A204.1 (cell line): Measurements from ENCODE around the gene BIK.
A peak's percentile ranks its signal among the peaks of the same experiment; 100 is the strongest.
"Not testable (repeated sequence)": the region's sequence is repeated elsewhere in the genome, so short reads cannot be mapped to it uniquely, and the experiment has no call there.

Experiments used
- FAIRE-seq: peaks from 2 replicates; lab custom pipeline; 2012; peaks lifted over from hg19 to GRCh38; lab: Jason Lieb, UNC

Gene BIK, protein sequence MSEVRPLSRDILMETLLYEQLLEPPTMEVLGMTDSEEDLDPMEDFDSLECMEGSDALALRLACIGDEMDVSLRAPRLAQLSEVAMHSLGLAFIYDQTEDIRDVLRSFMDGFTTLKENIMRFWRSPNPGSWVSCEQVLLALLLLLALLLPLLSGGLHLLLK

DNA sequence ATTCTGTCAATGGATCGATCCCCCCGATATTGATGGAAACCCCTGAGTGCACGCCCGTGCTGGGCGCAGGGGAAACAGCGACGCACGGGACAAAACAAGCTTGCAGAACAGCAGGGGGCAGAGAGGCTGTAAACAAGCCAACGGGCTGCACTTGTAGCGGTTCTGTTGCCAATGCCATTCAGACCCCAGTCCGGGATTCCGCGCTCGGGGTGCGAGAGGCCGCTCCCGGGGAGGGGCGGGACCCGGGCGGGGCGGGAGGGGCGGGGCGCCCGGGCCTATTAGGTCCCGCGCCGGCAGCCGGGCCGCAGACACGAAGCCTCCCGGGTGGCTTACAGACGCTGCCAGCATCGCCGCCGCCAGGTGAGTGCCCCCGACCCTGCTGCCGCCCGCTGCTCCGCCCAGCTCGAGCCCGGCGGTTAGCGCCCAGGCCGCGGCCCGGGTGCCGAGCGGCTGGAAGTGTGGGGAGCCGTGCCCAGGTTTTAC lies at the start of gene BIK:
TSS of gene BIK (plus strand) at position 307 of the 483 bp plus-strand sequence. CDS start 13,273 bp downstream, outside the sequence.
- FAIRE-seq: no peak

DNA sequence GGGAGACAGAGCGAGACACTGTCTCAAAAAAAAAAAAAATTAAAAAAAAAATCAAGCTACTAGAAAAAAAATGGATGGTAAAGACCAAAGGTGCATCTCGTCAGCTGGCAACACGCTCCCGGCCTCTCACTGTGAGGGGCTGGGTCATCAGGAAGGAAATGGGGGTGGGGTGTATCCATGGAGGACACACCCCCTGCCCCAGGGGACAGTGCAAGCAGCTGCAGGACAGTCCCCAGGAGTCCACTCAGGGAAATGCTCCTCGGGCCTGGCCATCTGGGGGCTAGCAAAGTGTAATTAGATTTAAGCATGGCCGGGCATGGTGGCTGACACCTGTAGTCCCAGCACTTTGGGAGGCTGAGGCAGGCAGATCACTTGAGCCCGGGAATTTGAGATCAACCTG lies 44.4 kb upstream of the BIK start:
- no peak for FAIRE-seq

DNA sequence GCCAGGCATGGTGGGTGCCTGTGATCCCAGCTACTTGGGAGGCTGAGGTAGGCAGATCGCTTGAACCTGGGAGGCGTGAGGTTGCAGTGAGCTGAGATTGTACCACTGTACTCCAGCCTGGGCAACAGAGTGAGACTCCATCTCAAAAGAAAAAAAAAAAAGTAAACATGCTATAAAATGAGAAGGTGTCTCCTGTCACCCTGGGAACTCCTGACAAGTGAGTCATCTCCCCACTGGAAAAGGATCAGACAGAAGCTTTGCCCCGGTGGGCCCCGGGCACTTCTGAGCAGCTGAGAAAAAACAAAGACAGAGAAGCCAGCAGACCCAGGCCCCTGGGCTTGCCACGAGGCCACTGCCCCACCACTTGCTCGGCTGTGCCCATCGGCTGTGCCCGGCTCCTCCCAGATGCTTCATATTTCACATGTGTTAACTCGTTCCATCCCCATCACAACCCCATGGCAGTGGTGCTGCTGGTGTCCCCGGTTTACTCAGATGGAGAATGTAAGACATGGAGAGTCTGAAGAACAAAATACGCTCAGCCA lies 43.6 kb upstream of the BIK start:
- FAIRE-seq: no peak

DNA sequence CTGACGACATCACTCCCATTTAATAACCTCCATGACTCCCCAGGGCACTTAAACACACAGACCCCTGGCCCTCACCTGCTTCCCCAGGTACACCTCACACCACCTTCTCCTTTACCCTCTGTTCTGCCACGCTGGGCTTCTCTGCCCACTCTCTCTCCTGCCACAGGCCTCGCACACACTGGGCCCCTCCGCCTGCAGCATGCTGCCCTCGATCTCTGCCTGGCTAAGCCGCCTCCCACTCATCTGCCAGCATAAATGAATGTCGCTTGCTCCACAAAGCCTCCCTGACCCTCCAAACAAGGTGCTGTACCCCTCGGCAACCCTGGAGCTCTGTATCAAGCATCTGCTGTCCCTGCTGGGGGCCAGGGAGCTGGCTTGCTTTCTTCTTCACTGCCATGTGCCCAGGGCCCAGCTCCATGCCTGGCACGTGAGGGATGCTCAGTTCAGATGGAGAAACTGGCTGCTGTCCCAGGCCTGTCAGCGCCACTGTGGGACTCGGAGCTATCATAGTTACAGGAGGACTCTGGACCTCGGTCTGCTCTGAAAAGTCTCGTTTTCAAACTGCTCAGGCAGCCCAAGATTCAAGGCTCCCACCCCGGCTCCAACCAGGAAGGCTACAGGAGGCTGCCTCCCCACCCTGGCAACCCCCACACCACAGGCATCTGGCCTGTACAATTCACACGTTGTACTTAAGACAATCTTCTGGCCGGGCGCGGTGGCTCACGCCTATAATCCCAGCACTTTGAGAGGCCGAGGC lies 33.3 kb upstream of the BIK start:
- no peak for FAIRE-seq

DNA sequence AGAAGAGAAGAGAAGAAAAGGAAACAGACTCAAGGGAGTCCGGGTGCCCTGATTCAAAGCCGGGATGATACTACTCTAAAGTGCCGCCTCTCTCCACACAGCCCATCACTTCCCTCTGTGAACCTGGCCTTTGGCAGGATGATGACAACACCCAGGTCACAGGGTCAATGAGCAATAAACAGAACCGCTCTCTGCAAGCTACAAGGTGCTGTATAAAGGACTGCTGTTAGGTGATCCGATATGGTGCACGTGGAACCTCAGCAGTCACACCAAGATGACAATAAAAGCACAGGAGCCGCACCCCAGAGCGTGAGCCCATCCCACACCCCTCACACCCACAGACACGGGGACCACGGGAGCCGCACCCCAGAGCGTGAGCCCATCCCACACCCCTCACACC lies 32.0 kb upstream of the BIK start:
- FAIRE-seq: no peak

DNA sequence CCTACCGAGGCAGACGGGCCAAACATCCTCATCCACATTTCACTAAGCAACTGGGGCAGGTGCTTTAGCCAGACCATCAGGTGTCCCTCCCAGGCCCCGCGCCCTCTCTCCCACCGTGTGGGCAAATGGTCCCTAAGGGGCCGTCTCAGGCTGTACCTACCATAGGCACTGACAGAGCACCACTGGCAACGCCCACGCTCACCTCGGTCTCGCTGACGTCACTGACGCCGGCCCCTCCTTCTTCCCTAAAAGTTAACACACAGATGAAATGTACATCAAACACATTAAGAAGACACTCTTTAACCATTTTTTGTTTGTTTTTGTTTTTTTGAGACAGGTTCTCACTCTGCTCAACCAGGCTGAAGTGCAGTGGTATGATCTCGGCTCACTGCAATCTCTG lies 30.8 kb upstream of the BIK start:
- FAIRE-seq: no peak

DNA sequence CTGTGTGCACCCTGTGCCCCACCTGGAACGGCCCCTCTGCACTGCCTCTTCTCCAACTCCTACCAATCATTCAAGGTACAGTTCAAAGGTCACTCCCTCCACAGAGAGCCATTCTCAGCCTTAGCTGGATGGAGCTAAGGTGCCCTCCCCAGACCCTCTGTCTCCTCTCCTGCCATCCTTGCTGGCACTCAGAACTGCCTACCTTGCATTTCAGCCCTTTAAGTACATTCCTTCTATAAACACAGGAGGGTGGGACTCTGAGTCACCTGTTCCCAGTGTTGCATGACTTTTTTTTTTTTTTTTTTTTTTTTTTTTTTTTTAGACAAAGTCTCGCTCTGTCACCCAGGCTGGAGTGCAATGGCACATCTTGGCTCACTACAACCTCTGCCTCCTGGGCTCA lies 29.9 kb upstream of the BIK start:
- FAIRE-seq: no peak

DNA sequence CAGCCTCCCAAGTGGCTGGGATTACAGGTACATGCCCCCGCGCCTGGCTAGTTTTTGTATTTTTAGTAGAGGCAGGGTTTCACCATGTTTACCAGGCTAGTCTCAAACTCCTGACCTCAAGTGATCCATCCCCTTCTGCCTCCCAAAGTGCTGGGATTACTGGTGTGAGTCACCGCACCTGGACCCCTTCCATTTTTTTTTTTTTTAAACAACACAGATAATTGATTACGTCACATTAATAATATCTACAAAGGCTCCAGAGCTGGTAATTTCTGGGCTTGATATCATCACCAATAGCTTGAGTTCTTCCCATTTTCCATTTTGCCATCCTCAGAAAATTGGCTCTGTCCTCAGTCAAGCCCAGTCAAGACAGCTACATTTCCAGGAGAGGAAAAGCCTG lies 28.6 kb upstream of the BIK start:
- no peak for FAIRE-seq

DNA sequence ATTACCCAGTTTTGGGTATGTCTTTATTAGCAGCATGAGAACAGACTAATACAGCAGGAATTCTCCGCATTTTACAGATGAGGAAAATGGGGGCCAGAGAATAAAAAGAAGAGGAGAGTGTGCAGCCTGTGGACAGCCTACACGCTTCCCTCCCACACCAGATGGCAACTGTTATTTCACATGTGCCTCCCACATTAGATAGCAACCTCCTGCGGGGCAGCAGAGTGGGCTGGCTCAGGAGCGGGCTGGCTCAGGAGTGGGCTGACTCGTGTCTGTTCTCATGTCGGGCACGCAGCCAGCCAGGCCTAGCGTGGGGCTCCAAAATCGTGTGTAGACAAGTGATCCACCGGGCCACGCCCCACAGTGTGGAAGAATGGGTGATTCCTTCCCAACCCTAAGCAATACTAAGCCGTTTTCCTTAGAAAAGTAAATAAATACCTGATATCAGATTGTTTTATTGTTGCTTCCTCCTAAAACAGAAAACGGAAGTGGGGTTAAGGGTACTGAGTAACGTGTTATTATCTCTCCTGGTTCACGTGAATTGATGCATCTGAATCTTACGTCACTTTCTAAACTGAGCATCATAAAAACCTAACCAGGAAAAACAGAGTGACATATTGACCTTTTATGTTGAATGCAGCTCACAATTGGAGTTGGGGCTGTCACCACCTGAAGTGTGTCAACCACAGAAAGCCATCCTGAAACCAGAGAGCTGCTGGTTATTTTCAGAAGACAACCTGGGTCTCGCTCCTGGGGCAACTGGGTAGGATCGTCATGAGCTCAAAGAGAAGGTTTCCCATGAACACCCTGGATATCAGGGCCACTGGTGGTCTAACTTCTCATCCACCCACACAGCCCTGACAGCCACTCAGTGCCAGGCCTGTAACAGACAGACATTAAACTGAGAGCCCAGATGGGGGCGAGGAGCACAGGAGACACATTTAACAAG lies 24.6 kb upstream of the BIK start:
- no peak for FAIRE-seq

DNA sequence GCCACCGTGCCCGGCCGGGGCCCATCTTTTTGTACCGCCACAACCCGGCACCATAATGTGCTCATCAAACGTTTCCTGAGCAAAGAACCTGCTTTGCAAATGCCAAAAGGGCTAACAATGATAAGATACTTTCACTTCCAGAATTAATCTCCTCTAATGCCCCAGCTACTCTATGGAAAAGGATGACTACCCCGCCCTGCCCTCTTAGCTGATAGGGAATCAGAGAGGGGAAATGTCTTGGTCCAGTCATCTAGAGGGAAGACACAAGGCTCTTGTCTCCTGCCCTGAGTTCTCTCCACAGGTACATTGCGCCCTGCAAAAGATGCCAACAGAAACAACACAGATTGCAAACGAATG lies 21.9 kb upstream of the BIK start:
- no peak for FAIRE-seq

DNA sequence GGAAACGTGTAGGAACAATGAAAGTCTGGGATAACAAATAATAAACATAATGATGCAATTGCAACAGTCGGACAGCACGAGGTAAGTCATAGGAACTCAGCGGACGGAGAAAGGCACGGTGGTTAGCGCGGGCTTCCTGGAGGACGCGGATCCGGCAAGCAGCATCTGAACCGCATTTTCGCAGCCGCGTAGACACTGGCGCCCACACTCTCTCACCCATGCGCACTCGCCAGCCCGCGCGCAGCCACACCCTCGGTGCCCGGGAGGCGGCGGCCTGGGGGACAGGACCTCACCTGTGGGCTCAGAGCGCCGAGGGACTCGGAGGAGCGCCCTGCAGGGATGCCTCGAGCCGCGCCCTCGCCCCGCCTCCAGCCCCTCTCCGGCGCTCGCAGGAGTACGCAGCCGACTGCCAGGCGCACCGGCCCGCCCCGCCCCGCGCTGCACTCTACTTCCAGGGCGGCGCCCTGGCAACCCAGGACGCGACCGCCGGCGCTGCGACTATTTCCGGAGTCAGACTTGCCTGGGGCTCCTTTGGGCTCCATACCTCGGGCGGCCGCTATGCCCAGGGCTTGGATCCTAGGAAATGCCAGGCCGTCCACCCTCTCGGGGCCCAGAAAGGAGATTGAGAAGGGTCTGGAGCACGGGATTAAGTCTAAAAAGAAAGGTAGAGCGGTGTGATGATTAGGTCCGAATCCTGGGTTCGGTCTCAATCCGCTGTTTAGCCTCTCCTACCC lies 21.4 kb upstream of the BIK start, which contains the start of gene TTLL1:
TSS of gene TTLL1 (minus strand) at position 408 of the 734 bp plus-strand sequence. CDS start 13,805 bp downstream, outside the sequence.
- FAIRE-seq: no peak

DNA sequence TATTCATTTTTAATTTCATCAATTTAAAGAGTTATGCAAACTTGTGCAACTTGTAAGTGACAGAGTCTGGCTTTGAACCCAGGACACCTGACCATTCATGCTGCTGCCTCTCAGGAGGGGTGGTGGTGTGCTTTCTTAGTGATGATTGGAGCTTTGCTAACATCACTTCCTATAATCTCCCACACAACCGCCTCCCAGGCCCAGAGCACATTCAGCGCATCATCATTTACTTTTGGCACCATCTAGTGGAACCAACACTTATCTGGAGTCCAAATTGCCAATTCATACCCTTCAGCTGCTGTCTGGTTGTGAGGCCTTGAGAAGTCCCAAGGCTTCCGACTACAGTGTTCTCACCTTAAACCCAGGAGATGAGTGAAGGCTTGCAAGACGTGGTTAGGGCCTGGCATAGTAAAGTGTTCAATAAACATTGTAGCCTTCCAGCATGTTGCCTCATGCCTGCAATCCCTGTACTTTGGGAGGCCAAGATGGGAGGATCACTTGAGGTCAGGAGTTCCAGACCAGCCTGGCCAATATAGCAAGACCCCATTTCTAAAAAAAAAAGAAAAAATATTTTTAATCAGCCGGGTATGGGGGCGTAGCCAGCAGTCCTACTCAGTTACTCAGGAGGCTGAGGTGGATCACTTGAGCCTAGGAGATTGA lies 20.3 kb upstream of the BIK start:
- peak; percentile 77 for FAIRE-seq

DNA sequence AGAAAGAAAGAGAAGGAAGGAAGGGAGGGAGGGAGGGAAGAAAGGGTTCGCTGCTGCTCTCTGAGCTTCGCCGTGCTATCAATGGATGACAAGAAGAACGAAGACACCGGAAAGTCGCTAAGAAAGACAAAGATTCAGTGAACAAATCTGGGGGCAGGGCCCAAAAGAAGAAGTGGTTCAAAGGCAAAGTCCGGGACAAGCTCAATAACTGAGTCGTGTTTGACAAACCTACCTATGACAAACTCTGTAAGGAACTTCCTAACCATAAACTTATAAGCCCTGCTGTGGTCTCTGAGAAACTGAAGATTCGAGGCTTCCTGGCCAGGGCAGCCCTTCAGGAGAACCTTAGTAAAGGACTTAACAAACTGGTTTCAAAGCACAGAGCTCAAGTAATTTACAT lies 18.5 kb upstream of the BIK start:
- FAIRE-seq: no peak

DNA sequence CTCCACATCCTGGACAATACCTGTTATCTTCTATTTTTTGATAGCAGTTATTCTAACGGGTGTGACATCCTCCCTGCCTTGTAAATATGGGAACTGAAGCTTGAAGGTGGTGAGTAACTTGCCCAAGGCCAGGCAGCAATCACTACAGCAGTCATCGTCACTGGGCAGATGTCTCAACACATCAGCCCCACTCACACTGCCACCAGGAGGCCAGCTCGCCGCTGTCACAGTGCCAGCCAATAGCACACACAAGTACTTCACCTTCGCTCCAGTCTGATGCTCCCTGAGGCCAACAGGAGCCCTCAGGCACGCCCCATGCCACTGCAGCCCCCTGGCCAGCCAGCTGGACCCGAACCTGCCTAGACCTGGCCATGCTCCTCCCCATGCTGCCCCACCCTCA lies 16.5 kb upstream of the BIK start:
- FAIRE-seq: no peak

DNA sequence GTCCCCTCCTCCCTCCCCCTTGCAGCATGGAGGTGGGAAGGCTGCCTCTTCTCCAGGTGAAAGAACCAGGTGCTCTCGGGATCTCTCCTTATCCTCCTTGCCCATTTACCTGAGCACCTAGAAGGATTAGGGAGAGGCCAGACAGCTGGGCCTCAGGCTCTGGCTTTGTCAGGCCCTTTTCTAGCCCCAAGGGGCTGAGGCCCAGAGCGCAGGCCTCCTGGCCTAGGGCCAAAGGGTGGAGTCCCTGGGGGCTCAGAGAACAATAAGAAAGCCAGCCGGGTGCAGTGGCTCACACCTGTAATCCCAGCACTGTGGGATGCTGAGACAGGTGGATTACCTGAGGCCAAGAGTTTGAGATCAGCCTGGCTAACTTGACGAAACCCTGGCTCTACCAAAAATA lies 16.0 kb upstream of the BIK start:
- FAIRE-seq: no peak

DNA sequence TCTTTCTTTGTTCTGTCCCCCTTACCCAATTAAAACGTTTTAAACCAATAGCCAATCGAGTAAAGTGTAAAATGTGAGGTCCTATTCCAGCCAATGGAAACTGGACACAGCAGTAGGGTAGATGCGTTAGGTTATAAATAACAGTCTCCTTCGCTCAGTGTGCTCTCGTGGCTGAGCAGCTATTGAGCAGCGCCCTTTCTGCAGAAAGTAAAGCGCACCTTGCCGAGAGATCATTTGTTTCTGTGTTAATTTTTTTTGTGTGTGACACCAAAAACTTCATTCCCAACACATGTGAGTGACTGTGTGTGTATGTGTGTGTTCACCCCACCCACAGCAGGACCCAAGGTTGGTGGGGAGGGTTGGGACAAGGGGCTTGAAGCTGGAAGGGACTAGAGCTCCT lies 14.1 kb upstream of the BIK start:
- FAIRE-seq: no peak

DNA sequence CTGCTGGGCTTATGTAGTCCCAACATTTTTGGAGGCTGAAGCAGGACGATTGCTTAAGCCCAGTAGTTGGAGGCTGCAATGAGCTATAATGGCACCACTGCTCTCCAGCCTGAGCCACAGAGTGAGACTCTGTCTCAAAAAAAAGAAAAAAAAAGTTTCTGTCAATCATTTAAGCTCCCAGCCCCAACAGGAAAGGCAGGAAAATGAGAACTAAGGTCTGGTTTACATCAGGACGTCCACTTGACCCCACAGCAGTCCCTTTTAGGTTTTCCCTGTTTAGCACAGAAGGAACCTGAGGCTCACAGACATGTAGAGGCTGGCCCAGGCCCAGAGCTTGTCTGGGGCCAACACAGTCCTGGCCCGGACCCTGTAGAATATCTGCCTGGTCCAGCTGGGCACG lies 12.2 kb upstream of the BIK start:
- FAIRE-seq: no peak

DNA sequence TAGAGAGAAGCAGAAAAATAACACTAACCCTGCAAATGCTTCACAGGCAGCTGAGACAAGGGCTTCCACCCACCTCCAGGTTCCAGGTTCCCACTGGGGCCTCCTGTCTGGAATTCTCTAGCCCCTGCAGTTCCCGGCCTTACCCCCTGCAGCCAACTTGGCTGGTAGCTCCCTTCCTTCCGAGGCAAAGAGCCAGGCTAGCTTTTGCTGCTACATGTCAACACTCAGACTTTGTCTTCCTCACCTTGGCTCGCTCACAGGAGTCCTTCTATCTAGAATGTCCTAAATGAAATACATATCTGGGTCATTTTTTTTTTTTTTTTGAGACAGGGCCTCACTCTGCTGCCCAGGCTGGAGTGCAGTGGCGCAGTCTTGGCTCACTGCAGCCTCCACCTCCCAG lies 11.5 kb upstream of the BIK start:
- FAIRE-seq: no peak

DNA sequence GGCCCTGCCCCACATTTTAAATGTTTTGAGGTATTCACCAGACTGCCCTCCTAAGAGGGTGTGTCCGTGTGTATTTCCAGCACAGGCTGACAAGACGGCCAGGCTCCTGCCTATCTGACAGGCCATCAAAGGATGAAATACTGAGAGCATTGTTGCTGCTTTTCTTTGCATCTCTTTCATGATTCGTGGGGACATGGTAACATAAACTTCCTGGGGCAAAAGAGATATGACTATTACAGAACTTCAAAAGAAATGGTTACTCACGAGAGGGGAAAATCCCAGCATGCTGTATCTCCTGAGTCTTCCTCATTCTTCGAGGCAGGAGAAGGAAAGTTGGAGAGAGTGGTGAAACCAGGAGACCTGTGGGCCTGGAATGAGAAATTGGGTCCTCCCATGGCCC lies 10.3 kb upstream of the BIK start:
- no peak for FAIRE-seq

DNA sequence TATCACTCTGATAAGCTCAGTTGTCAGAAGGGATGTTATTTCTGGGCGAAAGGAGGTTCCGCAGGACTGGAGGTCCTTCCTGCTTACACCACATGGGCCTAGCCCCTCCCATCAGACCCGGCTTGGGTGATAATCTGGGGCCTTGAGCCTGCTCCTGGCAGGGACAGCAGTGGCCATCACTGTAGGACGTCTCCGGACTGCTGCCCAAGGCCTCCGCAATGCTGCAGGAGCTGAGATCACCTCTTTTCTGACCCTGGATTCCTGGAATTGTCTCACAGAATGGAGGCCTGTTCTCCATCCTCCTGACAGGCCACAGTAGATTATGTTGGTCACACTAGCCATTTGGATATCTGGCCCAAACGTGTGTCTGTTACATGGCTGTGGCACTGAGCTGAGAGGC lies 9.2 kb upstream of the BIK start:
- no peak for FAIRE-seq

DNA sequence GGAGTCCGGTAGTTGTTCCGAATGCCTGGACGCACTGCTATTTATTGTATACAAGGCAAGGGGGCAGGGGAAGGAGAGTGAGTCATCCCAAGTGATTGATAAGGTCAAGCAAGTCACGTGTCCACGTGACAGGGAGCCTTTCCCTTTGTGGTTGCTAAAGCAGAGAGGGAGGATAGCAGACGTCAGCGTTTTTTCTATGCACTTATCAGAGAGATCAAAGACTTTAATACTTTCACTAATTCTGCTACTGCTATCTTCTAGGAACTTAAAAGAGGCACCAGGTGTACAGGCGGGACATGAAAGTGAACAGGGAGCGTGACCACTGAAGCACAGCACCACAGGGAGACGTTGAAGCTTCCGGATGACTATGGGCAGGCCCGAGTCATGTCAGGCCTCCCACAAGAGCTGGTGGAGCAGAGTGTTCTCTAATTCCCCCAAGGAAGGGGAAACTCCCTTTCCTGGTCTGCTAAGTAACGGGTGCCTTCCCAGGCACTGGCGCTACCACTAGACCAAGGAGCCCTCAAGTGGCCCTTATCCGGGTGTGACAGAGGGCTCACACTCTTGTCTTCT lies 6.4 kb upstream of the BIK start:
- FAIRE-seq: not testable (repeated sequence)
